Mononuclear cell (primary cell): ENCODE data around the gene SUPT20HL2. TPM values are rescaled to one million over a fixed set of nuclear protein-coding genes. Genes with fewer than 3 reads are reported as not detected.
"Not testable (repeated sequence)": the region's sequence is repeated elsewhere in the genome, so short reads cannot be mapped to it uniquely, and the experiment has no call there.

ENCODE experiments used
- H3K27me3 ChIP-seq: 2 replicates; pipeline ENCODE4 v1.6.0; 2011; ENCODE audit warnings: low read length, control low read depth; ENCODE audit not compliant: insufficient read depth
- H3K4me1 ChIP-seq: 2 replicates; pipeline ENCODE4 v1.5.1; 2011; ENCODE audit warnings: mild to moderate bottlenecking, low read length, control low read depth; ENCODE audit not compliant: insufficient read depth
- H3K4me3 ChIP-seq: 2 replicates; pipeline ENCODE4 v1.5.1; 2011; ENCODE audit warnings: mild to moderate bottlenecking, low read length, moderate library complexity
- H3K9me3 ChIP-seq: 2 replicates; pipeline ENCODE4 v1.5.1; 2011; ENCODE audit warnings: low read depth, mild to moderate bottlenecking, control low read depth, low read length
- total RNA-seq: library from RNA; depleted of rRNA; stranded (reverse); fragments of >200 nt; gene quantifications from one replicate; pipeline ENCODE4 v1.2.3, GENCODE V29; 2012

Gene SUPT20HL2
- not detected for total RNA-seq

DNA sequence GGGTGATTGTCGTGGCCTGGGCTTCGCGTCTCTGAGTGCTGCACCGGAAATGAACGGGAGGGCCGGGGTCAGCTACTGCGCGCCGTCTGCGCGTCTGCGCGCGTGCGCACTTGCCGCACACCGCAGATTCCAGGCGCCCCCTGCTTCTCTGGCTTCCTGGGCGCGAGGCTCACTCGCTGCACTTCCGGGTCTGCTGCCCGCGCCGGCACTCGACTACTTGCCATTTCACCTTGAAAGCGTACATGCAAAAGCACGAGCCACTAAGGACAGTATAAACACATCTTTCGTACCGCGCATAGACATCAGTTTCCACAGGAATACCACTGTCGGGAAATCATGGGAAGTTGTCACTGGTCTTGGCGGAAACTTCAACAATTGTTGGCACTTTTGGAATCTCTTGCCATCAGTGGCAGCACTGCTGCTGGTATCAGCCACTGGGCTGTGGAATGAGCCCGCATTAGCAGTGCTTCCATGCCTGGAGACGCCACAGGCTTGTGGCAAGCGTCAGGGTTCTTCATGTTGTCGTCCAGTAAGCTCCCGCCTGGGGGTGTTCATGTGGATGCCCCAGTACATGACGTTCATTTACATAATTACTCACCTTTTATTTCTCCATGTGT lies at the start of gene SUPT20HL2:
Gene SUPT20HL2 (minus strand): TSS at position 51 of the 617 bp plus-strand sequence. CDS start 754 bp downstream, outside the sequence.
- no peak within 1 kb of the TSS for H3K4me3 ChIP-seq
- H3K4me1 ChIP-seq, result no peaks in the 10 kb centered on the region
- H3K9me3 ChIP-seq, result no peaks in the 10 kb centered on the region
- no peaks in the 10 kb centered on the region for H3K27me3 ChIP-seq

DNA sequence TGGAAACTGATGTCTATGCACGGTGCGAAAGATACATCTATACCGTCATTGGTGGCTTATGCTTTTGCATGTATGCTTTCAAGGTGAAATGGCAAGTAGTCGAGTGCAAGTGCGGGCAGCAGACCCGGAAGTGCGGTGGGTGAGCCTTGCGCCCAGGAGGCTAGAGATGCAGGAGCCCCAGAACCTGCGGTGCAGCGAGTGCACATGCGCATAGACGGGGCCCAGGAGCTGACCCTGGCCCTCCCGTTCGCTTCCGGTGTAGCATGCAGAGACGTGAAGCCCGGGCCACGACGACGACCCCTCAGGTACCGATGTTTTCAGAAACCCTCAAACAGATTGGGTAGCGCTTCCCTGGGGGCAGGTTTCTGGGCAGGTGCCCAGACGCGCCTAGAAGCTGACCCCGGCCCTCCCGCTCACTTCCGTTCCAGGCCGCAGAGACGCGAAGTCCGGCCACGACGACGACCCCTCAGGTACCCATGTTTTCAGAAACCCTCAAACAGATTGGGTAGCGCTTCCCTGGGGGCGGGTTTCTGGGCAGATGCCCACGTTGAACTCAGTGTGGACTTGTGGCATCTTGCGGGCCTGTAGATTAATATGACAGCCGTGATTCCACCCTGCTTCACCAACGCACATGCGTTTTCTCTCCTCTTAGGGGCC lies 48.3 kb upstream of the SUPT20HL2 start:
- not testable (repeated sequence) for H3K9me3 ChIP-seq, H3K4me3 ChIP-seq, H3K4me1 ChIP-seq, H3K27me3 ChIP-seq

DNA sequence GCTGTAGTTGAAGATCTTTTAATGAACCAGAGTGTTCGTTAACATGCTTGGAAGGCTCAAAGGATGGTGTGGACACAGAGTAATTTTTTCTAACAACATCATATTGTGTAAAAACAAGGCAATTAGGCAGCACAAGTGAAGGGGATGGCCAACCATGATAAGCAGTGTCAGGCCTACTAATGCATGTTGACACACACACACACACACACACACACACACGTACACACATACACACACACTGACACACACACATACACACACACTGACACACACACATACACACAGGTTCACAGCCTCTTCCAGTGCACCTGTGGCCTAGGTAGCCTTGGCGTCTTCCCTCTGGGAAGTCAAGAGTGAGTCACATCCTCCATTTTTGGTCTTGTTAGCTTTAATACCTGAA lies 46.4 kb upstream of the SUPT20HL2 start, which contains the start of gene SUPT20HL1:
Gene SUPT20HL1 (plus strand): TSS at position 368 of the 400 bp plus-strand sequence. CDS start 2,122 bp downstream, outside the sequence.
- H3K9me3 ChIP-seq, result no peaks in the 10 kb centered on the region
- no peaks in the 10 kb centered on the region for H3K4me1 ChIP-seq
- H3K4me3 ChIP-seq, result no peak within 1 kb of the TSS
- H3K27me3 ChIP-seq, result no peaks in the 10 kb centered on the region

DNA sequence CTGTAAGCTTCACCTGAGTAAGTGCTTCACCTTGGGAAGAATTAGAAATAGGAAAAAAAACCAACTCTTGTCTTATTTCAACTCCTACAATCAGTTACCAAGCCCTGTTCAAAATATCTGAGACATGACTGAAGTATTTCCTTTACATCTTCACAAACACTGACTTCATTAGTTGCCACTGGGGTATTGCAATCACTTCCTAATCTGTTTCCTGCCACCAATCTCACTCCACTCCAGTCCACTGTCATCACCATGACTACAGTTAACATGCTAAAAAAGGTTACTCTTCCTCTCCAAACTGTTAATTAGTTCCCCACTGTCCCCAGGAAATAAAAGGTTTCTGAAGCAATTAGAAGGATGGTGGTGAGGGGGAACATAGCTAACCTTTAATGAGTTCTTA lies 43.2 kb upstream of the SUPT20HL2 start:
- Histone ChIP-seq H3K9me3 (no peaks in the 10 kb centered on the region), H3K27me3 (no peaks in the 10 kb centered on the region), H3K4me3 (no peak overlapping the region), H3K4me1 (no peaks in the 10 kb centered on the region)

DNA sequence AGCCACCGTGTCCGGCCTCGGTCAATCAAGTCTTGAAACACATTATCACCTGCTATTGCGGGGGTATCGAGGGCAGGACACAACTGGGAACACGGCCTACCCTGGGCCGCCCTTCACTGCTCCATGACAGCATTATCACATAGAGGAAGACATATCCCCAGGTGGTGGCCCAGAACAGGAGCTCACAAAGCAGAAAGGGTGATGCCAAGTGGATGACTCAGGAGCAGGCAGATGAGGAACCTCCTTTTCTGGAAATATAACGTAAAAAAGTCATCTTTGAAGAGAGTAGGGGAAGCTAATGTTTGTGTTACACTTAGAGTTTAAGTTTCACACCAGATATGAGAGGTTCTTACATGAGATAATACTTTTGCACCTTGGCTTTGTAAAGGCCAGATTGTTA lies 41.2 kb upstream of the SUPT20HL2 start:
- no peak overlapping the region for H3K4me3 ChIP-seq
- H3K9me3 ChIP-seq, result no peaks in the 10 kb centered on the region
- H3K27me3 ChIP-seq, result no peaks in the 10 kb centered on the region
- no peaks in the 10 kb centered on the region for H3K4me1 ChIP-seq

DNA sequence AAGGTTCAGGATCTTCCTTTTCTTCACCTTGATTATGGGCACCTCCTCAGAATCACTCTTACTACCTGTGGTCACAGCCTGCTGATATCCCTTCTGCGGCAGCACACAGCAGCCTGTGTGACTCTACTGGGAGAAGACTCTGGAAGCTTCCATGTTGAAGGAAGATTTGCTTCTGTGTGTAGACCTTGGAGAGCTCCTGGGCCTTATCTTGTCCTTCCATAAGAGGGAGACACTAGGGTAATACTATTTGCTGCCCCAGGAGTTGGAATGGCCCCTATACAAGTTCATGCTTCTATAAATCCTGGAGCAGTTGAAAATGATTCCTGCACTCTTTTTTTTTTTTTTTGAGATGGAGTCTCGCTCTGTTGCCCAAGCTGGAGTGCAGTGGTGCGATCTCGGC lies 36.3 kb upstream of the SUPT20HL2 start:
- Histone ChIP-seq H3K4me1 (no peaks in the 10 kb centered on the region), H3K4me3 (no peak overlapping the region), H3K9me3 (no peaks in the 10 kb centered on the region), H3K27me3 (no peaks in the 10 kb centered on the region)

DNA sequence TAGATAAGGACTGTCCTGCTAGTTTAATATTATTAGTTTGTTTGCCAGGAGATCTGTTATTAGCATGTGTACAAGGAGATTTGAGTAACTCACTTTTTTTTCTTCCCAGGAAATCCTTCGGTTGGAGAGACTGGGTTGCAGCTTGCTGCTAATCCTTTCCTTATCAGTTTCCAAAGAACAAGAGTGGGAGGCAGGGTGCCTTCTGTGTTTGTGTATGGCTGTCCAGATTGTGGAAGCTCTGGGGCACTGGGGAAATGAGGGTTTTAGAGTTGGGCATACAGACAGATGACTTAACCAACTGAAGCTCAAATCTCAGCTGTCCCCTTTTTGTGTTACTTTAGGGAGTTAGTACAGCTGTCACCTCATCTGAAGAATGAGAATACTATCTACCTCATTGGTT lies 34.0 kb upstream of the SUPT20HL2 start:
- Histone ChIP-seq H3K4me3 (no peak overlapping the region), H3K27me3 (no peaks in the 10 kb centered on the region), H3K4me1 (no peaks in the 10 kb centered on the region), H3K9me3 (no peaks in the 10 kb centered on the region)

DNA sequence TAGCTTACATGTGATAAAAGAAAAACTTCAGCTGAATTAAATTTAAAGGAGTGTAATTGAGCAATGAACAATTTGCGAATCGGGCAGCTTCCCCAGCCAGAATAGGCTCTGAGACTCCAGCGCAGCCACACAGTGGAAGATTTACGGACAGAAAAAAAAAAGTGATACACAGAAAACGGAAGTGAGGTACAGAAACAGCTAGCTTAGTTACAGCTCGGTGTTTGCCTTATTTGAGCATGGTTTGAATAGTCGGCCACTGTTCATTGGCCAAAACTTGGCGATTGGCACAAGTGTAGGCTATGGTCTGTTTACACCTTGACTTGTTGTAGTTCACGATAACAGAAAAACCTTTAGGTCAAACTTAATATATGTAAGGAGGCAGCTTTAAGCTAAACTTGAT lies 29.9 kb upstream of the SUPT20HL2 start:
- no peaks in the 10 kb centered on the region for H3K4me1 ChIP-seq
- no peak overlapping the region for H3K4me3 ChIP-seq
- no peaks in the 10 kb centered on the region for H3K9me3 ChIP-seq
- no peaks in the 10 kb centered on the region for H3K27me3 ChIP-seq

DNA sequence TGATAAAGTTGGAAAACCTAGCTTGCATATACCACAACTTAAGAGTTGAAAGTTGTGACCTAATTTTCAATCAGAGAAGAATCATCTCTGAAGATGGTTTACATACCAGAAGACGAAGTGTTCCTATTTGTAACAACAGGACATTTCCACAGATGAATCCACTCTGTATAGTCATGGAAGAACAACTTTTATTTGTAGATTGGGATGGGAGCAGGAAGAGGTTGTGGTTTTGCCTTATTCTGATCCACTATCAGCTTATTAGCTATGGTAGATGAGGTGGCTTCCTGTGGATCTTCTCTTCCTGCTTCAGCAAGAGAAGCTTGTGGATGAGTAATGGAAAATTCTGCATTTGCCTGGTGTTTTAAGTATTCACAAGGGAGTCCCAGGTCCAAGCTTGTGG lies 27.9 kb upstream of the SUPT20HL2 start:
- Histone ChIP-seq H3K27me3 (no peaks in the 10 kb centered on the region), H3K4me1 (no peaks in the 10 kb centered on the region), H3K9me3 (no peaks in the 10 kb centered on the region), H3K4me3 (no peak overlapping the region)

DNA sequence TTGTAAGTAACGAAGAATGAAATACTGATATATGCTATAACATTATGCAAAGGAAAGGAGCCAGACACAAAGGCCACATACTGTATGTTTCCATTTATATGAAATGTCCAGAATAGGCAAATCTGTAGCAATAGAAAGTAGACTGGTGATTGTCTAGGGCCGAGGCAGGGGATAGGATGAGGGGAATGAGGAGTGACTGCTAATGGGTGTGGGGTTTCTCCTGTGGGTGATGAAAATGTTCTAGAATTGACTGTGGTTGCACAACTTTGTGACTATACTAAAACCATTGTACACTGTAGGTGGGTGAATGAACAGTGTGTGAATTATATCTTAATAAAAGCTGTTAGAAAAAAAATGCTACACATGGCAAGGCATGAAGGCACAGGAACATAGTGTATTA lies 26.6 kb upstream of the SUPT20HL2 start:
- H3K4me1 ChIP-seq, result no peaks in the 10 kb centered on the region
- no peaks in the 10 kb centered on the region for H3K9me3 ChIP-seq
- H3K27me3 ChIP-seq, result no peaks in the 10 kb centered on the region
- H3K4me3 ChIP-seq, result no peak overlapping the region

DNA sequence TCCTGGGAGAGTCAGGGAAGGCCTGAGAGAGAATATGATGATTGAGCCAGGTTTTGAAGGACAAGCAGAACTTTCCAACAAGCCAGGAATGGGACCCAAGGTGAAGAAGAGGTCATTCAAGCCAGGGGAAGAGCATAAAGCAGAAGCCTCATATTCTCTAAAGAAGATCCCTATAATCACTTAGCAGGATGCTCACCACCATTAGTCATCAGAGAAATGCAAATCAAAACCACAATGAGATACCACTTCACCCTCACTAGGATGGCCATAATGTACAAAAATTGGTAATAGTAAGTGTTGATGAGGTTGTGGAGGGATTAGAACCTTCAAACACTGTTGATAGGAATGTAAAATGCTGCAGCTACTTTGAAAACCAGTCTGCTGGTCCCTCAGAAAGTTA lies 26.0 kb upstream of the SUPT20HL2 start:
- no peaks in the 10 kb centered on the region for H3K9me3 ChIP-seq
- H3K27me3 ChIP-seq, result no peaks in the 10 kb centered on the region
- H3K4me3 ChIP-seq, result no peak overlapping the region
- no peaks in the 10 kb centered on the region for H3K4me1 ChIP-seq

DNA sequence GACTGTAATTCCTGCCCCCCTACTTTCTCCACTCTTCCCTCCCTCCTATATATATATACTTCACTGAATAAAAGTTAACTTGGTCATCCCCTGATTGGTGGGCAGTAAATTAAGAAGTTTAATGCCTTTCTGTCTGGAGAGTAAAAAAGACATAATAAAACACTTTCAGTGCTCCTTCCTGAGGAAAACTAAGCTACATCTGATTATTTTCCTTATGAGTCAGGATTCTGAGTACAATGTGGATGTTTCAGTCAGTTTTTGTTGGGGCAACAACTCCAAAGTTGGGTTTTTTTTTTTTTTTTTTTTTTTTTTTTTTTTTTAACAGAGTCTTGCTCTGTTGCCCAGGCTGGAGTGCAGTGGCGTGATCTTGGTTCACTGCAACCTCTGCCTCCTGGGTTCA lies 22.0 kb upstream of the SUPT20HL2 start:
- Histone ChIP-seq H3K27me3 (no peaks in the 10 kb centered on the region), H3K9me3 (no peaks in the 10 kb centered on the region), H3K4me1 (no peaks in the 10 kb centered on the region), H3K4me3 (no peak overlapping the region)

DNA sequence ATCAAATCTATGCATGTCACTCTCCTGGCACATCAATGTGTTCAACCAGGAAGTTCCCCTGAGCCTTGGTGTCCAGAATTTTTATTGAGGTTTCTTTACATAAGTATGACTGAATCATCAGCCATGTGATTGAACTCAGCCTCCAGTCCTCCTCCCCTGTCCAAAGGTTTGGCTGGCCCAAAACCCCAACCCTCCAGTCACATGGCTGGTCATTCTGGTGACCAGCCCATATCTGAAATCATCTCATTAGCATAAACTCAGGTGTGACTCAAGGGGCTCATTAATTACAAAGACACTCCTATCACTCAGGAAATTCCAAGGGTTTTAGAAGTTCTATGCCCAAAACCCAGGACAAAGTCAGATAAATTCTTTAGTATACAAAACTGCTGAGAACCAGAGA lies 20.6 kb upstream of the SUPT20HL2 start:
- Histone ChIP-seq H3K4me3 (no peak overlapping the region), H3K27me3 (no peaks in the 10 kb centered on the region), H3K9me3 (no peaks in the 10 kb centered on the region), H3K4me1 (no peaks in the 10 kb centered on the region)

DNA sequence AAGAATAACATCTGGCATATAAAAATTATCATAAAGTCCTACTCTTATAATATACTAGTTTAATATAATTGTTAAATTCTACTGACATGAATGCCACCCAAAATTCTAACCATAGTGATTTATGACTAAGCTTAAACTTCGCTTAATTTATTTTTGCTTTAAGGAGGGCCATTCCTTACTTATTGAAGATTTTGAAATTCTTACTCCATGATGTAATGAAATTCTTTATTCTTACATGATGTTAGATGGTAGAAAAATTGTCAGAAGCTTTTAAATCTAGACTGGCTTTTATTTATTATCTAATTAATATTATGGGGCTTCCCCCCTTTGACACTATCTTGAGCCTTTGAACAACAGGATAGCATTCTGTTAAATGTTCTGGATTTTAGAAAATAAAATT lies 19.5 kb upstream of the SUPT20HL2 start:
- Histone ChIP-seq H3K27me3 (no peaks in the 10 kb centered on the region), H3K4me1 (no peaks in the 10 kb centered on the region), H3K9me3 (no peaks in the 10 kb centered on the region)

DNA sequence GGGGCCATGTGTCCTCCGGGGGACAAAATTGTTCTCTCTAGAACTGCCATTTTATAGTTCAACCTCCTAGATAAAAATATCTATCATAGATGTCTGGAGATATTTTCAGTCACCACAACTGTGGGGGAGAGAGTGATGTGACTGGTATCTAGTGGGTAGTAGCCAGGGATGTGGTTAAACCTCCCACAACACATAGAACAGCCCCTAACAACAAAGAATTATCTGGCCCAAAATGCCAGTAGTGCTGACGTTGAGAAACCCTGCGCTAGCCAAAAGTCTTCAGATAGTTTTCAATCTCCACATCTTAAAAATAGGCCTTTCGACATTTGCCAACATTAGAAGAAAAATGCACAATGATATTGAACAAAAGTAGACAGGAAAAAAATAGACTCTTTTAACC lies 19.0 kb upstream of the SUPT20HL2 start:
- no peak overlapping the region for H3K4me3 ChIP-seq
- H3K4me1 ChIP-seq, result no peaks in the 10 kb centered on the region
- no peaks in the 10 kb centered on the region for H3K27me3 ChIP-seq
- no peaks in the 10 kb centered on the region for H3K9me3 ChIP-seq

More for the DNA sequence above, 19.5 kb upstream of the SUPT20HL2 start:
- no peak overlapping the region for H3K4me3 ChIP-seq

DNA sequence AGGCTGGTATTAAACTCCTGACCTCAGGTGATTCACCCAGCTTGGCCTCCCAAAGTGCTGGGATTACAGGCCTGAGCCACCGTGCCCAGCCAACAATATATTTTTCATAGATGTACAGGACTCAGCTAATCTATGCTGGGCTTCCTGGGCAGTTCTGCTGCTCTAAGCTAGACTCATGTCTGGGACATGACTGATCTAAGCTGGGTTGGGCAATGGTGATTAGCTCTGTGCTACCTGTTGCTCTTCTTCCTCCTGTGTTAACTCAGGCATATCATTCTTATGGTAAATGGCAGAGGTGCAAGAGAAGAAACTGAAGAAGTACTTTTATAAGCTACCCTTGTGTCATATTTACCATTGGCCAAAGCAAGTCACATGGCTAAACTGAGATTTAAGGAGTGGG lies 11.4 kb upstream of the SUPT20HL2 start:
- Histone ChIP-seq H3K4me1 (no peaks in the 10 kb centered on the region), H3K4me3 (no peak overlapping the region), H3K27me3 (no peaks in the 10 kb centered on the region), H3K9me3 (no peaks in the 10 kb centered on the region)
